Lower leg skin (tissue), 3 donors: ENCODE data around the gene C5AR1.

Experiments used
- POLR2A ChIP-seq, 2 donors: fragments of 450-650 bp; IDR thresholded peaks; one replicate each; pipeline ENCODE4 v1.6.1; 2016 to 2017; ENCODE audit warnings: antibody characterized with exemption in 2 of 2, mild to moderate bottlenecking in 1 of 2, moderate library complexity in 1 of 2
- TF ChIP-seq, protein P1 (sequence below), 3 donors: fragments of 450-650 bp; IDR thresholded peaks; one replicate each; pipeline ENCODE4 v1.5.1; 2016; ENCODE audit warnings: antibody characterized with exemption in 3 of 3, mild to moderate bottlenecking in 3 of 3, moderate library complexity in 2 of 3

DNA sequence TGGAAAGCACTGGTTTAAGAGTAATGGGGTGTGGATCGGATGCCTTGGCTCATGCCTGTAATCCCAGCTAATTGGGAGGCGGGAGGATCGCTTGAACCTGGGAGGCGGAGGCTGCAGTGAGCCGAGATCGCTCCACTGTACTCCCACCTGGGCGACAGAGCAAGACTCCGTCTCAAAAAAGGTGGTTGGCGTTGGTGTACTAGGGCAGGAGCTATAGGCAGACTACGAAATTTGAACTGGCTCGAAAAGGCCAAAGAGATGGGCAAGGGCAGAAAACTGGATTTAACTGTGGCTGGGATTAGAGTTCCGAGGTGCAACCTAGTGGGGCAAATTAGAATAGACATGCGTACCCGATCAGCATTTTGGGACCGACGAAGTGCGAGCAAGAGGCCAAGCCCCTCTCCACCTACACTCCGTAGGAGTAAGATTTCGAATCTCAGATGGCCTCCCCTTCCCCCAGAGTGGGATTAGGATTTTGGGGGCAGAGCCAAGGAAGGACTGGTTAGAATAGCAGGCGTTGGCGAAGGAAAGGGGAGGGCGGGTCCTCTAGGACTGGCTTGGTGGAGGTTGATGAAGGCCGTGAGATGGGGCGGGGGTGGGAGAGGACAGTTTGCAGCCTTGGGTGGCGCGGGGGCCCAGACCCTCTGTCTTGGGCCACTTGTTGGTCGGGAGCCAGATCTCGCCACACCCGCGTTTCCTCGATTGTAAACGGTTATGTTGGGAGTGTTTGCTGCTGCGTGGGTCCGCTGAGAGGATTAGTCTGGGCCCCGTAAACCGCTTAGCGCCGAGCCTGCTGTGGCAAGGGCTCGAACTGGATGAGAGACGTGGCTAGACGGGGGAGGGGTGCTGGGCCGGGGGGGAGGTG is 37.0 kb upstream of the C5AR1 start:
- TF ChIP-seq POLR2A (IDR thresholded peaks at IDR 0.05), result no peak
- TF ChIP-seq, protein P1, sequence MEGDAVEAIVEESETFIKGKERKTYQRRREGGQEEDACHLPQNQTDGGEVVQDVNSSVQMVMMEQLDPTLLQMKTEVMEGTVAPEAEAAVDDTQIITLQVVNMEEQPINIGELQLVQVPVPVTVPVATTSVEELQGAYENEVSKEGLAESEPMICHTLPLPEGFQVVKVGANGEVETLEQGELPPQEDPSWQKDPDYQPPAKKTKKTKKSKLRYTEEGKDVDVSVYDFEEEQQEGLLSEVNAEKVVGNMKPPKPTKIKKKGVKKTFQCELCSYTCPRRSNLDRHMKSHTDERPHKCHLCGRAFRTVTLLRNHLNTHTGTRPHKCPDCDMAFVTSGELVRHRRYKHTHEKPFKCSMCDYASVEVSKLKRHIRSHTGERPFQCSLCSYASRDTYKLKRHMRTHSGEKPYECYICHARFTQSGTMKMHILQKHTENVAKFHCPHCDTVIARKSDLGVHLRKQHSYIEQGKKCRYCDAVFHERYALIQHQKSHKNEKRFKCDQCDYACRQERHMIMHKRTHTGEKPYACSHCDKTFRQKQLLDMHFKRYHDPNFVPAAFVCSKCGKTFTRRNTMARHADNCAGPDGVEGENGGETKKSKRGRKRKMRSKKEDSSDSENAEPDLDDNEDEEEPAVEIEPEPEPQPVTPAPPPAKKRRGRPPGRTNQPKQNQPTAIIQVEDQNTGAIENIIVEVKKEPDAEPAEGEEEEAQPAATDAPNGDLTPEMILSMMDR (IDR thresholded peaks at IDR 0.05), result no peak
